Rectal smooth muscle tissue (tissue), 1 donor: ENCODE results near the gene TMEM196.

Experiments
- H3K27ac ChIP-seq: one replicate; pipeline ENCODE4 v1.7.0; 2013; ENCODE audit warnings: low read depth, low read length, inconsistent platforms
- H3K27me3 ChIP-seq: one replicate; pipeline ENCODE4 v1.7.0; 2013; ENCODE audit warnings: low read length; ENCODE audit not compliant: control insufficient read depth, insufficient read depth
- H3K36me3 ChIP-seq: one replicate; pipeline ENCODE4 v1.7.0; 2013; ENCODE audit warnings: low read length; ENCODE audit not compliant: control insufficient read depth, insufficient read depth
- H3K4me1 ChIP-seq: one replicate; pipeline ENCODE4 v1.7.0; 2013; ENCODE audit warnings: low read length; ENCODE audit not compliant: control insufficient read depth, insufficient read depth
- H3K4me3 ChIP-seq: one replicate; pipeline ENCODE4 v1.7.0; 2013; ENCODE audit warnings: low read length
- H3K9ac ChIP-seq: one replicate; pipeline ENCODE4 v1.7.0; 2013; ENCODE audit warnings: low read length

TMEM196 gene

DNA sequence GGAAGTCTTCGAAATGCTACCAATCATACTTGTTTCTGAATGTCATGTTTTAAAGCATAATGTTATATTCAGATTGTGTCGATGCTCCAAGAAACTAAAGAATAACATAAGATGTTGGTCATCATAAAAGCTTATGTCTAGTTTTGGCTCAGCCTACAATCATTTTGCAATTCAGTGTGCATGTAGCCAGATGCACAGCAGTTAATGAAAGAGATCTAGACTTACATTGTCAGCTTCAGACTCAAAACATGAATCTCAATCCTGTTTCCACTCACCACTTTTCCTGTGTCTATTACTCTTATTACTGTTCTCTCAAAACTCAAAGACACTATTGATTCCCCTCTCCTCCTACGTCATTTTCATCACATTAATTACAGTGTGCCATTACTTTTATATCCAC, 21.4 kb downstream of the TMEM196 start:
- H3K4me1 ChIP-seq, result no peaks in the 10 kb centered on the region

DNA sequence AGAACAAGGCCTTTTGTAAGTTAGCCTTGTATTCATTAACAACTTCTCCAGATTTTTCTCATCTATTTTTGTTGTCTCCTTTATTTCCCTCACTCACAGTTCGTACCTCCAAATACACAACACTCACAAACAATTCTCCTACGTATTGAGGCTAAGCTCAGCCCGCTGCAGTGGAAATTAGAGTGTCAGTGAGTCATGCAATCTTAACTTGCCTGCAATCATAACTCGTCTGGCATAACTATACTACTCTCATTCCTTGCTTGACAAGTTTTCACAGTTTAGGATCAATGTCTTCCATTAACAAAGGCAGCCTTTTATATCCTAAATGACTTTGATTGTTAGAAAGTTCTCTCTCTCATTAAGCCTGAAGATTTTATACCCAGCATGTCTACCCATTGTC, 23.8 kb downstream of the TMEM196 start:
- Histone ChIP-seq H3K4me3 (no peak overlapping the region), H3K4me1 (no peaks in the 10 kb centered on the region), H3K36me3 (no peaks in the 10 kb centered on the region), H3K27ac (no peak overlapping the region), H3K9ac (no peak overlapping the region), H3K27me3 (no peaks in the 10 kb centered on the region)

More for the DNA sequence above, 21.4 kb downstream of the TMEM196 start:
- Histone ChIP-seq H3K27ac (no peak overlapping the region), H3K27me3 (no peaks in the 10 kb centered on the region), H3K4me3 (no peak overlapping the region), H3K9ac (no peak overlapping the region), H3K36me3 (no peaks in the 10 kb centered on the region)

DNA sequence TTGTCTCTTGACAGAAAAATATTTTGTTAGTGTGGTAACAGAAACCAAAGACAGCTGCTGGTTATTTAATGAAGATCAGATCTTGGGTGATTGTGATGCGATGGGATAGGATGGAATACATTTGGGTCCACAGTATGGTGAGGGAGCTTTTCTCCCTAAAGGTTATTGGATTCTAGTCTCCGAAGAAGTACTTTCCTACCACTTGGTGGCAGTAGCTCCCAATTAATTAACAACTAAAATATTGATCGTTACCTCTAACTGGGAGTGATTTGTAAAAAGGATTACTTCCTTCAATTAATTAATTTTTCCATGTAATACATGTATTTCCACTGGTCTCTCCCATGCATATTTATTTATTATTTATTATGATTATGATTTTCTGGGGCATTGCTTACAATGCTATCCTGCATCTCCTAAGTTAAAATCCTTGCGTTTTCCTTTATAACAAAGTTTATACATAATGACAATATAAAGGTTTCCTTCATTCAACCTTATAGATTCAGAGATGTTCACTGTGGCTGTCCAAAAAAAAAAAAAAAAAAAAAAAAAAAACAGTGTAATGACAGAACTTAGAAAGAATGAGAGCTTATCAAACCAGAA, 25.6 kb downstream of the TMEM196 start:
- no peak overlapping the region for H3K4me3 ChIP-seq
- no peaks in the 10 kb centered on the region for H3K4me1 ChIP-seq
- no peak overlapping the region for H3K27ac ChIP-seq
- no peaks in the 10 kb centered on the region for H3K27me3 ChIP-seq
- no peaks in the 10 kb centered on the region for H3K36me3 ChIP-seq
- H3K9ac ChIP-seq, result no peak overlapping the region

DNA sequence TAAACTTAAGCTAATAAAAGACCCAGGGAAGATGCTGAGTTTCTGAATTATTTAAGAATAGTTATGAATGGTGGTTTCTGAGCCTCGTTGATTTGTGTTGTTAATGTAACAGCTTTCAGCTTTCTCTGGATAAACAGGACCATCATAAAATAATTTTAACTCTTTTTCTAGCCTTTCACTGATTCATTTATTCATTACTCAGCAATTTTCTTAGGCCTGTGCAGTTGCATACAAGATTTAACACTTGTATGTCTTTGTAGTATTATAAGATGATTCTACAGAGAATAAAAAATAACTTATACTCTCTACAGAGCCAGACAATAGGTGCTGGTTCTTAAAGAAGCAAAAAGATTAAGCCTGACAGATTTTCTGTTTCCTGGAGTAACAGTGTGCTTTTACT, 29.3 kb downstream of the TMEM196 start:
- H3K27ac ChIP-seq, result no peak overlapping the region
- no peaks in the 10 kb centered on the region for H3K36me3 ChIP-seq
- no peaks in the 10 kb centered on the region for H3K27me3 ChIP-seq
- H3K4me3 ChIP-seq, result no peak overlapping the region
- H3K4me1 ChIP-seq, result no peaks in the 10 kb centered on the region
- no peak overlapping the region for H3K9ac ChIP-seq

DNA sequence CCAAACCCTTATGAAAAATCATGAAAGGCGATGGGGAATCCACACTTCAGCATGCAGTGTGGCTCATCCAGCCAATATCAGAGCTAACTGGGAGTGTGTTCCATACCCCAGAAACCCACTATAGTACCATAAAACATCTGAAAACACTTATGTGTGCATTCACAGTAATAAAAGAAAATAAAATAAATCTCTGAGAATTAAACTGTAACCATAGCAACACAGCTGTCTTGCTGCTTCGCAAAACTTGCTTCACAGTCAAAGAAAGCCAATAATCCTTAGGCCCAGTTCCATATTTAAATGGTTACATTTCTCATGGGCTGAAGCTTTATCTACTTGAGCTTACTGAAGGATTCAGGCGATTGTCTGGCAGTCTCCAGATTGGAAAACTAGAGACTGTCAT, 44.7 kb downstream of the TMEM196 start:
- Histone ChIP-seq H3K36me3 (no peaks in the 10 kb centered on the region), H3K4me1 (no peaks in the 10 kb centered on the region), H3K27ac (no peak overlapping the region), H3K27me3 (no peaks in the 10 kb centered on the region), H3K4me3 (no peak overlapping the region), H3K9ac (no peak overlapping the region)

DNA sequence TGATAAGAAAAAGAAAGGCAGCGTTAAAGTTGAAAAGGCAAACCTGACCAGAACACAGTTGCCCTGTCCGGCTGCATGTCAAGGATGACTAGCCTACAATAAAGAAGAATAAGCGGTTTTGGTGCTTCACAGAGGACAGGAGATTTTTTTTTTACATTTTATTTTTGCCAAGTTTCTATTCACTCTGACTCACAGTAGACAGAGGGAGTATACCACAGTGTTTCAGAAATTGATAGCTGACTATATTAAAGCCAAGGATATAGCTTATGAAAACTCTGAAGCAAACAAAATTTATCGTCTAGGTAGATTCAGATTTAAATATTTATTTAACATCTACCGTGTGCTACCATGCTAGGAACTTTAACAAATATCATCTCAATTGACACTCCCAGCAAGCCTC, 47.6 kb downstream of the TMEM196 start:
- Histone ChIP-seq H3K27ac (no peak overlapping the region), H3K36me3 (no peaks in the 10 kb centered on the region), H3K27me3 (no peaks in the 10 kb centered on the region), H3K9ac (no peak overlapping the region), H3K4me3 (no peak overlapping the region), H3K4me1 (no peaks in the 10 kb centered on the region)

DNA sequence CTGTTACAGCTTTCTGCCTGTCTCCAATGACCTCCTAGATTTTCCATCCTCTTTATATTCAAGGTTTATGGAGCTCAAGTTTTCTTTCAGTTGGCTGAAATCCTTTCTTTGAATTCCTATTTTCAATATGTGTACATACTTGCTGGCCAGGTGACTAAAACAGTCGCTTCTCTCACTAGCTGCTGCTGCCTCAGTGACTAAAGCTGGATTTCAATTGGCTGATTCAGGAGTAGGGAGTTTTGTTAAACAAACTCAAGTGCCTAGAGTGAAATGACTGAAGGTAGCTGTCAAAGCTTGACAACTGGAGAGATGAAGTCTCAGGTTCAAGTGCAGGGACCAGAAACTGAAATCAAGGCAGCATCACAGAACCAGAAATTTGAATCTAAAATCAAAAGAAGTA, 57.9 kb downstream of the TMEM196 start:
- no peak overlapping the region for H3K9ac ChIP-seq
- H3K36me3 ChIP-seq, result no peaks in the 10 kb centered on the region
- no peaks in the 10 kb centered on the region for H3K4me1 ChIP-seq
- no peak overlapping the region for H3K27ac ChIP-seq
- no peak overlapping the region for H3K4me3 ChIP-seq
- no peaks in the 10 kb centered on the region for H3K27me3 ChIP-seq

DNA sequence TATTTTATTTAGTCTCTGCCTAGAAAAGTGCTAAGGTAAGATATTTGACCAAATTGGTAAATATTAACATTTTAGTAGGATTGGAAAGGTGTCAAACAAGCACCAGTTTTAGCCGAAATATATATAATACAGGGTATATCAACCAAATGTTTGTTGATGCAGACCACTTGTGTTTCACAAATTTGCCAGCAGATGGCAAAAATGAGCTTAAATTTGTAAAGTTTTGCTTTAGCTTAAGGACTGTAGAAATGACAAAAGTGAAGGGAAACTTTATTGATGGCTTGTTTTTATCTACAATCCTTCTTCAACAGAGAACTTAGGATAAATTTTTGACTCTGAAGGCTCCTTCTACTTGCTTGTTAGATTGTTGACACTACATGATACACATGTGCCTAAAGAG, 59.7 kb downstream of the TMEM196 start:
- H3K27me3 ChIP-seq, result no peaks in the 10 kb centered on the region
- H3K36me3 ChIP-seq, result no peaks in the 10 kb centered on the region
- H3K27ac ChIP-seq, result no peak overlapping the region
- H3K4me1 ChIP-seq, result peaks cover 5% of the 10 kb centered on the region
- no peak overlapping the region for H3K9ac ChIP-seq
- H3K4me3 ChIP-seq, result no peak overlapping the region

DNA sequence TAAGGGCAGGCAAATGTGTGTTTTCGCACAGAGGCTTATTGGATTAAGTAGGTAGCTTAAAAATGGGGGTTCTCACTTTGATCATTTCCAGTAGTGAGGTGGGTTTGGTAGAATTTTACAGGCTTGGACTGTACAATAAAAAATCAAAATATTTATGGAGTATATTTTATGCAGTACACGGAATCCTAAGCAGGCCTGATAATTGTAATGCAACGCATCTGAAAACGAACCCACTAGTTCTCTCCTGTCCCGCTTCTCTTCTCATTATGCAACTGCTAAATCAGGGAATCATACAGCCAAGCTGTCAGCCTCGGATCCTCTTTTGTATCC, 64.2 kb downstream of the TMEM196 start:
- Histone ChIP-seq H3K4me1 (peaks cover 9% of the 10 kb centered on the region), H3K27ac (peak overlapping the region; percentile 72), H3K4me3 (peak overlapping the region; percentile 87), H3K36me3 (no peaks in the 10 kb centered on the region), H3K27me3 (no peaks in the 10 kb centered on the region), H3K9ac (no peak overlapping the region)

DNA sequence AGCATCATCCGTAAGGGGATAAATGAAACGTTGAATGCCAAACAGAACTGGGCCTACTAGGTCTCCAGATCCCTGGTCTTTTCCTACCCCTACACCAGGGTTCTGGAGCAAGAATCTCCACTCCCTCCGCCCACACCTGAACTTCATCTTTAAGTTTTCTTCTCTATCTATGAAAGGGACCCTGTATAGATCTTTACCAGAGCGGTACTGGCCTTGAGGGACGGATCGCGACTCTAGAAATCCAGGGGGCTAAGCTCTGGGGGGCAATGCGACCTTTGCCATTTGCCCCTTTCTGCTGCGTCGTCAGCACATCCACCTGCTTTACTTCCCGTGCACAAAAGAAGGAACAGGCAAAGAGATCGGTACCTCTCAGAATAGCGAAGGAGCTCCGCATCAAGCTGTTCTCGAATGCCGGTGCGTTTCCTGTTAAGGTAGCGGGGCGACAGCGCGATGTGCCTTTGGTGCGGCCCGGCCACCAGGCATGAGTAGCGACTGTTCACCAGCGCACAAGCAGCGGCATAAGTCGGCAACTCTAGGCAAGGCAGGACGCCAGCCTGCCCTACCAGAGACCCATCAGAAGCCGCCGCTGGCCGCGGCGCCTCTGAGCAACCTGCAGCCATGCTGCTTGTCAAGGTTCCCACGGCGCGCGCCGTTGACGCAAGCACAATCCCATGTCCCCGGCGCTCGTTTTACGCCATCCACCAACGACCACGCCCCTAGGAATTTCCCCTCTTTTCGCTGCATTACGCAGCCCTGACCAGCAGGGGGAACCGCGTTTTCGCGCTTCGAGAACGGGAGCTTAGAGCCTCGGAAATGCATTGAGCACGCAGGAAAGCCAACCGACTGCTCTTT, 64.8 kb downstream of the TMEM196 start, which contains the start of gene POLR1F:
TSS of gene POLR1F (minus strand) at position 641 of the 852 bp plus-strand sequence. CDS start at position 620, 21 bp downstream.
- Histone ChIP-seq H3K36me3 (no peaks in the 10 kb centered on the region), H3K4me1 (peaks cover 9% of the 10 kb centered on the region), H3K27me3 (no peaks in the 10 kb centered on the region), H3K4me3 (peak within 1 kb of the TSS; percentile 87), H3K27ac (peak within 1 kb of the TSS; percentile 72), H3K9ac (peak within 1 kb of the TSS; percentile 92)

DNA sequence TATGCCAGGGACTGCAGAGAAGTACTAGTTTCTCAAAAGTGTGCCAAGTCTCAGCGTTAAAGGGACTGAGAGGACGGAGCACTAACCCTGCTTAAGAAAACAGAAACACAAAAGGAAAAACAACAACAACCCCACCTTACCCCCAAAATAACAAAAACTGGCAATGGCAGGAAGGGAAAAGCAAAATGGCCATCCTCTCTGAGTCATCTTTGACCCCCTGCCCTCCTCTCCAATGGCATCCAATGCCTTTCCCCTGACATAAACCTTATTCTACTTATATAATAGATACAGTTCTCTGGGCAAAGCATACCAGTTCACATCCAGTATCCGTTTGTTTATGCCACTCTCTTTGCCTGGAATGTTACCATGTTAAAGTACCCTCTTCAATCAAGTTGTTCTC, 66.2 kb downstream of the TMEM196 start:
- Histone ChIP-seq H3K9ac (no peak overlapping the region), H3K27me3 (no peaks in the 10 kb centered on the region), H3K36me3 (no peaks in the 10 kb centered on the region), H3K4me1 (peaks cover 9% of the 10 kb centered on the region), H3K27ac (no peak overlapping the region), H3K4me3 (no peak overlapping the region)

DNA sequence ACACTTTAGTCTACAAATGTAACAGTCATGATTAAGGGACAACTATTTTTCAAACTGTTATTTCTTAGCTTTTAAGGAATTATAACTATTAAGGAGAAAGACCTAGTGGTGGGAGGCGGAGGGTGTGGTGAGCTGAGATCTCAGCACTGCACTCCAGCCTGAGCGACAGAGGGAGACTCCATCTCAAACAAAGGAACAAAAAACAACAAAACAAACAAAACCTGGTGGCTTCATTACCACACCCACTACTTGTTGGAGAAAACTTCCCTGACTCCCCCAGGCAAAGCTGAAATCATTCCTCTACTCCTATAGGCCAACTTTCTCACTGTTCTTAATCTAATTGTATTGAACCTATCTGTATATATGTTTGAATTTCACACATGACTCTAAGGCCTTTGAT, 67.8 kb downstream of the TMEM196 start:
- H3K9ac ChIP-seq, result no peak overlapping the region
- no peaks in the 10 kb centered on the region for H3K27me3 ChIP-seq
- no peak overlapping the region for H3K27ac ChIP-seq
- peaks cover 9% of the 10 kb centered on the region for H3K4me1 ChIP-seq
- no peaks in the 10 kb centered on the region for H3K36me3 ChIP-seq
- no peak overlapping the region for H3K4me3 ChIP-seq

DNA sequence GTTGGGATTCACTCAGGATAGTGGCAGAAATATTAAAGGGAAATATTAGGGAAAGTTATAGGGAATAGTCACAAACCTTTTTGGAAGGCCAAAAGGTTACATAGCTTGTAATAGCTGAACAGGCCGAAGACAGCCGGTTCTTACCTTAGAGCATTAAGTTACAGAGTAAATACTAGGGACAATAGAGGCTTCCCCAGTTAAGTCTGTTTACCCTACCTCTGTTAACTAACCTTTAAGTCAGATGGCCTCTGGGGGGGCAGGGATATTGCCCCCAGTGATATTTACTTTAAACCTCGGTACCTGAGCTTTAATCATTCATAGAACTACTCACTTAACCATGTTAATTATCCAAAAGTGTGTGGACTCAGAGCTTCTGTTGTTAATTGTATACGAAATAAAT, 71.9 kb downstream of the TMEM196 start:
- Histone ChIP-seq H3K4me3 (no peak overlapping the region), H3K9ac (no peak overlapping the region)

More for the DNA sequence above, 71.9 kb downstream of the TMEM196 start:
- Histone ChIP-seq H3K36me3 (no peaks in the 10 kb centered on the region), H3K27me3 (no peaks in the 10 kb centered on the region), H3K27ac (no peak overlapping the region), H3K4me1 (no peaks in the 10 kb centered on the region)
